Measurements from ENCODE around the gene PHF21A.

DNA sequence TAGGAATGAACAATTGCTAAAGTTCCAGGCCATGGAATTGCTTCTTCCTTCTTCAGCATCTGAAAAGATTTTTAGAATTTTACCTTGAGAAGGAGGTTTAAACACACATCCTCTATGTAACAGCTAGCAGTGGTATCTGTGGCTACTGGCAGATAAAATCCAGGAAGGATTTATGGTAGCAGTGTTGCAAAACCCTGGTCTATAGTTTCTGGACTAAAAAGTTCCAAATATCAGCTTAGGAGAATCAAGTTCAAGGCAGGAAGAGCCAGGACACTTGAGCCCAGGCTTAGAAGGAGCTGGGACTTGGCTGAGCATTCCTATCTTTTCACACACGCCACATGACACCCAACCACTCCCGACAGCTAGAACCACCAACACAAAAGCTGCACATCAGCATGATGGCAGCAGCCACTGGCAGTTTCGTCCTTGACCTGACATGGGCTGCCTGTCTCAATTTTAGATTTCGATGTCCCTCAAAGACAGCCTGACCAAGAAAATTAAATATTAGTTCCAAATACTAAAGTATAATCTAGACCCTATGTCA lies 184.7 kb downstream of the PHF21A start:
- TF ChIP-seq, protein P1, sequence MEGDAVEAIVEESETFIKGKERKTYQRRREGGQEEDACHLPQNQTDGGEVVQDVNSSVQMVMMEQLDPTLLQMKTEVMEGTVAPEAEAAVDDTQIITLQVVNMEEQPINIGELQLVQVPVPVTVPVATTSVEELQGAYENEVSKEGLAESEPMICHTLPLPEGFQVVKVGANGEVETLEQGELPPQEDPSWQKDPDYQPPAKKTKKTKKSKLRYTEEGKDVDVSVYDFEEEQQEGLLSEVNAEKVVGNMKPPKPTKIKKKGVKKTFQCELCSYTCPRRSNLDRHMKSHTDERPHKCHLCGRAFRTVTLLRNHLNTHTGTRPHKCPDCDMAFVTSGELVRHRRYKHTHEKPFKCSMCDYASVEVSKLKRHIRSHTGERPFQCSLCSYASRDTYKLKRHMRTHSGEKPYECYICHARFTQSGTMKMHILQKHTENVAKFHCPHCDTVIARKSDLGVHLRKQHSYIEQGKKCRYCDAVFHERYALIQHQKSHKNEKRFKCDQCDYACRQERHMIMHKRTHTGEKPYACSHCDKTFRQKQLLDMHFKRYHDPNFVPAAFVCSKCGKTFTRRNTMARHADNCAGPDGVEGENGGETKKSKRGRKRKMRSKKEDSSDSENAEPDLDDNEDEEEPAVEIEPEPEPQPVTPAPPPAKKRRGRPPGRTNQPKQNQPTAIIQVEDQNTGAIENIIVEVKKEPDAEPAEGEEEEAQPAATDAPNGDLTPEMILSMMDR (IDR thresholded peaks at IDR 0.05) = no peak
- TF ChIP-seq POLR2A (IDR thresholded peaks at IDR 0.05) (no peak), EP300 (IDR thresholded peaks at IDR 0.05) (no peak)
